Dedifferentiated amniotic fluid mesenchymal stem cell (primary cell): ENCODE measurements around the gene FAM120B.

Experiments
- DNase-seq: peaks from one replicate; pipeline ENCODE4 v3.0.0-alpha.2; 2016; ENCODE audit errors: extremely low spot score

The FAM120B gene

DNA sequence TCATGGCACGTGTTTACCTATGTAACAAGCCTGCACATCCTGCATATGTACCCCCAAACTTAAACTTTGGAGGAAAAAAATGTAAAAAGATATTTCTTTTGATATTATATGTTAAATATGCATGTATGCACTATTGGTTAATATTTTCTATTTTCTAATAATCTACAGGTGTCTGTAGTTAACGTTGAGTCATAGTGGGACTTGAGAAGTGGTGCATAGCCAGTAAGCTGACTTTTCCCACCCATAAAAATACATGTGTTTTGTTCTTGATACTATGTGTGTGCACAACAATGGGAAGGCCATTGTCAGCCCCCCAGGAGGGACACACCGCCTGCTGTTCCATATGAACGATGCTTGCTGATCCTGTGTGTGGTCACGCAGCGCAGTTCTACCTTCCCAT lies 49.1 kb downstream of the FAM120B start:
- no peak for DNase-seq

DNA sequence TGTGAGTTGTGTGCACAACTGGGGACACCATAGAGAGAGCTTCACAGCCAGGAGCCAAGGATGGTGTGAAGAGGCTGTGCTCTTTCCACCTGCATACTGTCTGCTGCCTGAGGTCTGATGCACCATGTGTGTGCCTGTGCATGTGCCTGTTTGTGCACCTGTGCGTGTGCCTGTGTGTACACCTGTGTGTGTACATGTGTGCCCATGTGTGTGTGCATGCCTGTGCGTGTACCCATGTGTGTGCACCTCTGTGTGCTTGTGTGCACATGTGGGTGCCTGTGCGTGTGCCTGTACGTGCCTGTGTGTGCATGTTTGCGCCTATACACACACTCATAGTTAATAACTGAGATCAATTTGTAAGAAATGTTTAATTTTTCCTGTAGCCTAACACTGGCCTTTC lies 51.3 kb downstream of the FAM120B start:
- DNase-seq: no peak

- DNase-seq: no peak
Observed at GRCh38 chr6:170358496-170358895, 51.9 kb downstream of the FAM120B start.

GRCh38 chr6:170360476-170360875 lies 53.9 kb downstream of the FAM120B start:
- DNase-seq: no peak

- DNase-seq: no peak
Observed at GRCh38 chr6:170361335-170361734, 54.8 kb downstream of the FAM120B start.

DNA sequence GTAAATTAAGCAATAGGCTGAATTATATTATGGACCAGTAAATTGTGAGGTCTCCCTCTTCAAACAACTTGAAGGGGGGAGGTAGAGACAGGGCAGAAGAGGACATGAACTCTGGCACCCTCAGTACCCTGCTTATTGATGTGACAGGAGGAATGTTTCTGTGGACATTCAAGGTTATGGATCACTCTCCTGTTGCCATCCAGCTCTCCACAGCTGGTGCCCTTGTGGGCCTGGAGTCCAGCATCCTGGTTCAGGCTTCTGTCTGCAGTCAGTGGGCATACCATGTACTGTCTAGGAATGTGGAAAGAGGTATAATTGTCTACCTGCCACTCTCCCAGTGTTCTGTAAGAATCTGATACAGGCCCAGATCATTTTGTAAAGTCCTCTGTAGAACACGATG lies 55.6 kb downstream of the FAM120B start:
- no peak for DNase-seq

GRCh38 chr6:170363255-170363654 lies 56.7 kb downstream of the FAM120B start:
- DNase-seq: no peak

- no peak for DNase-seq
Observed at GRCh38 chr6:170365121-170365520, 58.6 kb downstream of the FAM120B start.

GRCh38 chr6:170365593-170365992 lies 59.0 kb downstream of the FAM120B start:
- DNase-seq: no peak

- no peak for DNase-seq
Observed at GRCh38 chr6:170366248-170366960, 59.8 kb downstream of the FAM120B start.

GRCh38 chr6:170367241-170367640 lies 60.7 kb downstream of the FAM120B start:
- DNase-seq: no peak

- DNase-seq: no peak
Observed at GRCh38 chr6:170368544-170368943, 62.0 kb downstream of the FAM120B start.

DNA sequence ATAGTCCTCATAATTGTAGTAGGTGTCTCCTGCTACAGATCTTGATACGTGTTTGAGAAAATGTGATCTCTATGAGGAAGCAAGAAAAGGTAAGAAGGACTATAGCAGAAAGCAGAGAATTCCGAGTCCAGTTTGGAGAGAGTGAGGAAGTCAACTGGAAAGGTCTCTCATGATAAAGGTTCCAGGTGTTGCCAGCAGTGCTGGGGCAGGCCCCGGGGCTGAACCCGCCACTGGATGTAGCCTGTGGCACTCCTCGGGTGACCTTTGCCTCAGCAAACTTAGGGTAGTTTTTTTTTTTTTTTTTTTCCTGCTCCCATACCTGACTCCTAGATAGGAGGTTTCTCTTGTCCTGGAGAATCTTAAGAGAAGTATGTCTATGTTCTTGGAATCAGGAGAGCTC lies 62.8 kb downstream of the FAM120B start:
- DNase-seq: no peak

DNA sequence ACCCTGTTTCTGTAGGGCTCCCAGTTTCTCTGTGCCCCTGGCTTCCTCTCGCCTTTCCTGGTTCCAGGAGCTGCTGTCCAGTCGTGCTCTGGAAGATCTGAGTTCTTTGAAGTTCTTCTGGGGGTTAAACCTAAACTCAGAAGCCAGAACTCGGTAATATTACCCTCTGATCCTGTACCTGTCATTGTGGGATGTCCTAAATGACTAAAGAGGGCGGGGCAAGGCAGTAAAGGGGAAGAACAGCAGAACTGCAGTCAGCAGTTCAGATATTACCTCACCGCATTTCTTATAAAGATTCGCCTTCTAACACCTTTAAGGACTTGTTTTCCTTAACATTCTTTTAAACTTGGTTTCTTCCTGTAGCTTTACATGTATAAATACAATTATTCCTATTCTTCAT lies 63.9 kb downstream of the FAM120B start:
- no peak for DNase-seq

DNA sequence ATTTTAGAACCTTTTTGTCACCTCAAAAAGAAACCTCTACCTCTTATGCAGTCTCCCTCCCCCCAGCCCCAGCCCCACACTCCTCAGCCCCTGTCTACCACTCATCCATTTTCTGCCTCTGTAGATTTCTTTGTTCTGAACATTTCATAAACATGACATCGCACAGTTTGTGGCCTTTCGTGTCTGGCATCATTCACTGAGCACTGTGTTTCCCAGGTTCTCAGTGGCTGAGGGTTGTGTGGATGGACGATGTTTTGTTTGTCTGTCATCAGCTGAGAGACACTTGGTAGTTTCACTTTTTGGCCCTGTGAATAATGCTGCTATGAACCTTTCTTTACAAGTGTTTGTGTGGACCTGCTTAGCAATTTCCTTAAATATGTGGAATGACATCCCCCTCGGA lies 64.5 kb downstream of the FAM120B start:
- no peak for DNase-seq

DNA sequence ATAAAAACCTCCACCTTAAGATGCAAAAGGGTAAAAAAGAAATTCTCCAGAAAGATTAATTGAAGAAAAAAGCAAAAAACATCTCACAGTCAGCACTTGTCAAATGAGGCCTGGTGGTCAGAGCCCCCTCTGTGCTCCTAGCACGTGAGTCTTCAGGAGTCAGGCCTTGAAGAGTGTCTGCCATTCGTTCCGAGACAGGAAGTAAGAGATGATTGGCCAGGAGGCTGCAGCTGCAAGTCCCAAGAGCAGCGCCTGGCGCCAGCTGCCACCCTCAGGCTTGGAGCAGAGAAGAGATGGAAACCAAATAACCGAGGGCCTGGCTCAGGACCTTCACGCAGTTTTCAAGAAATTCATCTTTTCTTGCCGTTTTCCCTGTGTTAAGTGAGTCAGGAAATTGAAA lies 65.0 kb downstream of the FAM120B start:
- DNase-seq: no peak

DNA sequence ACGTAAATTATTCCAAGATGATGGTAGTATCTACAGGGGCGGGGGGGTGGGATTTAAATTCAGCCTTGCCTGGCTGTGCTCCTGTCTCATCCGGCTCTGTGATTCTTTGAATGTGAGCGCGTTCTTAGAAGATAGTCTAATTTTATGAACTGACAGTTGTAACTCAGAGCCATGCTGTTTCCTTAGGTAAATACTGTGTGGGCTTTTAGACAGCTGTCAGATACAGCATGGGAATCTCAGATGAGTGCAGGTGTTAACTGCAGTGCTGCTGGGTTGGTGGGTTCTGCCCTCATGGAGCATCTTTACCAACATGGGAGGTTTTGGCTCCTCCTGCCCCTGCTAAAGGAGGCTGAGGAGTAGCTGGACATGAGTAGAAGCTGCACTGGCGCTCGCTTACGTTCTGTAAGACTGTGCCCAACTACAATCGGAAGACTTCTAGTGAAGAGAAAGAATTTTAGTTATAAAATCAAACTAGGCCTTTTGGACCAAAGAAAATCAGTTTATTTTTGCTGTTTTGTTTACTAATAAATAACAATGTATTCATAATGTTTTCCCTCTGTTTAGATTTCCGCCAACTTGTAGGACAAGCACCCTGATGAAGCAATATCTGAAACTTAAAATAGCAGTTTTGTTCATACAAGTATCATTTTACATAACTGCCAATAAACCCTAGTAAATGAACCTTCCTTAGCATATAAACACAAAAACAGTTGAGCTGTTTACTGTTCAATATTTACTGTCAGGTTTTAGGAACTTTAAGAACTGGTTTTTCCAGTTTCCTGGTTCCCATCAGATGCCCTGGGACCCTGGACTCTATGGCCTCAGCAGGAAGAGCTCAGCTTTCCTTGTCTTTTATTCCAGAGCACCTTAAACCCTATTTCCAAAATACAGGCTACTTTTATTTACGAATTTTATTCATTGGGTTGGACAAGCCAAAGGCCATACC lies 66.1 kb downstream of the FAM120B start:
- DNase-seq: no peak

GRCh38 chr6:170374571-170375444 lies 68.2 kb downstream of the FAM120B start:
- no peak for DNase-seq

DNA sequence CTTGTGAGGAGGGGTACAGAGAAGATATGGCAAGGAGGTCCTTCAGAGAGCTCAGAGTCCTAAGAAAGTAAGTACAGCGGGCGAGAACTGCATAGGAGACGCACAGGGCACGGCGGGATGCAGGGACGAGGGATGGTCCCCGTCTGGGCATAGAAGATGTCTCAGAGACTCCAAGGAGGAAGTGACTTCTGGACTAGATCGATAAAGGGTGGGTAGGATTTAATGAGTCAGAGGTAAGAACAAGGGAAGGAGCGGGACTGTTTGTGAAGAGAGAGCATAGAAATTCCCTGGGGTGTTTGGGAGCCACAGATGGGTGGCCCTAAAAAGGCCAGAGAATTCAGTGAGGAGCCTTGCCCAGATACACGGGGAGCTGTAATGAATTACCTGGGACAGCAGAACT lies 69.1 kb downstream of the FAM120B start:
- no peak for DNase-seq

GRCh38 chr6:170376386-170377043 lies 70.0 kb downstream of the FAM120B start:
- DNase-seq: no peak

DNA sequence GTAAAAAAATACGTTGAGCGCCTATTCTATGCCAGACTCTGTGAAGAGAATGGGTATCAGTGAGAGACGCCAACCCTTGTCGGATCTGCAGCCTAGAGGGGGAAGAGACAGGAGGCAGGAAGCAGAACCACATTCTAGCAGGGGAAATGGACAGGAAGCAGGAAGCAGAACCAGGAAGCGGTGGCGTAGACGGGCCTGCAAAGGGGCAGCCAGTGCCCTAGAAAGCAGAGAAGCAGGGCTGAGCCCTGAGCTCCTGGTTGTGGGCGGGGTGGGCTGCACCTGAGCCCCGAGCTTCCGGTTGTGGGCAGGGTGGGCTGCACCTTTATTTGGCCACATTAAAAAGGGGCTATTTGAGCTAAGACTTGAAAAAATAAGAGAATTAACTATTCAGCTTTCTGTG lies 71.9 kb downstream of the FAM120B start:
- DNase-seq: no peak

DNA sequence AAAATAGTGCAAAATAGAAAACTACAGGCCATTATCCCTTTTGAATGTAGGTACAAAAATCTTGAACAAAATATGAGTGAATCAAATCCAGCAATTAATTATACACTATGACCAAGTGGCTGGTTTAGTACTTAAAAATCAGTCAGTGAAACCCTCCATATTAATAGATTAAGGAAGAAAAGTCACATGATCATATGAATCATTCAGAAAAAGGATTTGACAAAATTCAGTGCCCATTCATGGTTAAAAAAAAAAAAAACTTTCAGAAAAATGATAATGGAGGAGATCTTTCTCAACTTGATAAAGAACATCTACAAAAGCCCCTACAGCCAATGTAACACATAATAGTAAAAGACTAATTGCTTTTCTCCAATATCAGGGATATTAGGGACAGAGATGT lies 75.0 kb downstream of the FAM120B start:
- DNase-seq: no peak
